Fibroblast of lung (primary cell): ENCODE measurements around the gene WNT3A. TPM values are rescaled to one million over a fixed set of nuclear protein-coding genes. Genes with fewer than 3 reads are reported as not detected.

ENCODE experiments used
- DNase-seq, 2 donors: peaks; one replicate each; pipeline versions ENCODE4 v3.0.0 to v3.0.0-alpha.2; 2010; ENCODE audit warnings: low read depth in 2 of 2
- H2AFZ ChIP-seq: 2 replicates; pipeline ENCODE4 v1.5.1; 2012; ENCODE audit warnings: low read length, control low read depth, inconsistent platforms
- H3K27ac ChIP-seq: 2 replicates; pipeline ENCODE4 v1.5.1; 2011; ENCODE audit warnings: low read length, control low read depth; ENCODE audit not compliant: insufficient read depth
- H3K27me3 ChIP-seq: 2 replicates; pipeline ENCODE4 v1.5.1; 2011; ENCODE audit warnings: mild to moderate bottlenecking, low read length; ENCODE audit not compliant: control insufficient read depth, insufficient read depth
- H3K36me3 ChIP-seq: 2 replicates; pipeline ENCODE4 v1.5.1; 2011; ENCODE audit warnings: low read length; ENCODE audit not compliant: control insufficient read depth, insufficient read depth
- H3K4me1 ChIP-seq: 2 replicates; pipeline ENCODE4 v1.5.1; 2011; ENCODE audit warnings: low read length; ENCODE audit not compliant: control insufficient read depth, insufficient read depth; ENCODE audit errors: extremely low read depth
- H3K4me2 ChIP-seq: 2 replicates; pipeline ENCODE4 v1.5.1; 2011; ENCODE audit warnings: low read length, control low read depth; ENCODE audit not compliant: insufficient read depth; ENCODE audit errors: extremely low read depth
- H3K4me3 ChIP-seq, 4 experiments: fragments of 200-600 bp in 1 of 4; sonication (generic) in 1 of 4; replicated peaks in 1 of 4; 2 replicates each; pipeline ENCODE4 v1.5.1; 2011 to 2016; ENCODE audit warnings: low read length in 4 of 4, low read depth in 3 of 4, mild to moderate bottlenecking in 3 of 4, control low read depth in 2 of 4, inconsistent platforms in 1 of 4, mixed read lengths in 1 of 4; ENCODE audit not compliant: insufficient read depth in 1 of 4; ENCODE audit errors: control extremely low read depth in 1 of 4
- H3K79me2 ChIP-seq: 2 replicates; pipeline ENCODE4 v1.5.1; 2012; ENCODE audit warnings: mild to moderate bottlenecking, low read length, inconsistent platforms; ENCODE audit not compliant: control insufficient read depth, insufficient read depth
- H3K9ac ChIP-seq: 2 replicates; pipeline ENCODE4 v1.5.1; 2011; ENCODE audit warnings: mild to moderate bottlenecking, low read length, control low read depth; ENCODE audit not compliant: insufficient read depth
- H3K9me3 ChIP-seq: 2 replicates; pipeline ENCODE4 v1.5.1; 2012; ENCODE audit warnings: low read depth, low read length; ENCODE audit not compliant: control insufficient read depth, insufficient read depth
- H4K20me1 ChIP-seq: 2 replicates; pipeline ENCODE4 v1.5.1; 2011; ENCODE audit warnings: low read length; ENCODE audit not compliant: control insufficient read depth, insufficient read depth; ENCODE audit errors: extremely low read depth
- CTCF ChIP-seq, 2 donors: IDR thresholded peaks in 1 of 2; conservative IDR thresholded peaks in 1 of 2; 1 replicate in 1 of 2; 2 replicates in 1 of 2; pipeline ENCODE4 v1.5.1; 2011 to 2012; ENCODE audit warnings: low read length in 2 of 2, control low read depth in 1 of 2, inconsistent platforms in 1 of 2, low read depth in 1 of 2, mild to moderate bottlenecking in 1 of 2
- EZH2 ChIP-seq: IDR thresholded peaks from 2 replicates; pipeline ENCODE4 v1.5.1; 2012; ENCODE audit warnings: low read length, control low read depth, mild to moderate bottlenecking; ENCODE audit errors: missing control alignments
- polyA plus RNA-seq, 2 donors: library from polyadenylated mRNA; depleted of rRNA in 1 of 2; stranded (reverse) in 1 of 2; unstranded in 1 of 2; fragments of >200 nt; gene quantifications; 2 replicates each; pipeline ENCODE4 v1.2.1, GENCODE V29; 2011 to 2012; ENCODE audit warnings: missing spikeins in 1 of 2
- total RNA-seq: library from RNA; depleted of rRNA; stranded (reverse); fragments of >200 nt; gene quantifications from 2 replicates; pipeline ENCODE4 v1.2.1, GENCODE V29; 2014

WNT3A gene
- total and polyA plus RNA-seq, 2 donors (not counting 1 experiment from before 2014, with no cell fraction given): not detected

- Histone ChIP-seq H3K27me3 (peaks cover 8% of the 10 kb centered on the region), H3K4me2 (no peak overlapping the region), H3K4me1 (no peaks in the 10 kb centered on the region), H3K27ac (no peak overlapping the region), H3K4me3 (no peak overlapping the region), H3K36me3 (no peaks in the 10 kb centered on the region), H4K20me1 (no peaks in the 10 kb centered on the region), H2AFZ (no peak overlapping the region), H3K9ac (no peak overlapping the region), H3K9me3 (no peaks in the 10 kb centered on the region), H3K79me2 (no peaks in the 10 kb centered on the region)
- TF ChIP-seq CTCF (conservative IDR thresholded peaks at IDR 0.05 in 1 of 2, IDR thresholded peaks at IDR 0.05 in 1 of 2; ENCODE audit: low read depth in 1 of 2, low read length in 2 of 2): no peak
- no peak for DNase-seq
Measured at GRCh38 chr1:228039986-228040385, 33.2 kb downstream of the WNT3A start.

GRCh38 chr1:228041316-228041715 is 34.5 kb downstream of the WNT3A start:
- no peak overlapping the region for H3K9ac ChIP-seq
- H3K27ac ChIP-seq: no peak overlapping the region
- no peak for TF ChIP-seq CTCF (conservative IDR thresholded peaks at IDR 0.05 in 1 of 2, IDR thresholded peaks at IDR 0.05 in 1 of 2; ENCODE audit: low read depth in 1 of 2, low read length in 2 of 2)
- no peak overlapping the region for H3K4me2 ChIP-seq
- H4K20me1 ChIP-seq: no peaks in the 10 kb centered on the region
- H3K79me2 ChIP-seq: no peaks in the 10 kb centered on the region
- DNase-seq: no peak
- H2AFZ ChIP-seq: no peak overlapping the region
- H3K27me3 ChIP-seq: peaks cover 8% of the 10 kb centered on the region
- no peak overlapping the region for H3K4me3 ChIP-seq
- no peaks in the 10 kb centered on the region for H3K4me1 ChIP-seq
- no peaks in the 10 kb centered on the region for H3K36me3 ChIP-seq
- H3K9me3 ChIP-seq: no peaks in the 10 kb centered on the region

- Histone ChIP-seq H4K20me1 (no peaks in the 10 kb centered on the region), H3K27me3 (peaks cover 8% of the 10 kb centered on the region), H3K36me3 (no peaks in the 10 kb centered on the region), H3K27ac (no peak overlapping the region), H3K9ac (no peak overlapping the region), H2AFZ (no peak overlapping the region), H3K9me3 (no peaks in the 10 kb centered on the region), H3K79me2 (no peaks in the 10 kb centered on the region), H3K4me1 (no peaks in the 10 kb centered on the region), H3K4me2 (no peak overlapping the region), H3K4me3 (no peak overlapping the region)
- DNase-seq: no peak
- TF ChIP-seq CTCF (conservative IDR thresholded peaks at IDR 0.05 in 1 of 2, IDR thresholded peaks at IDR 0.05 in 1 of 2; ENCODE audit: low read depth in 1 of 2, low read length in 2 of 2) (no peak), EZH2 (no peak)
Measured at GRCh38 chr1:228042508-228042907, 35.7 kb downstream of the WNT3A start.
